Measurements from ENCODE around the gene CACNA1C.
"Not testable (repeated sequence)": the region's sequence is repeated elsewhere in the genome, so short reads cannot be mapped to it uniquely, and the experiment has no call there.

CACNA1C gene

DNA sequence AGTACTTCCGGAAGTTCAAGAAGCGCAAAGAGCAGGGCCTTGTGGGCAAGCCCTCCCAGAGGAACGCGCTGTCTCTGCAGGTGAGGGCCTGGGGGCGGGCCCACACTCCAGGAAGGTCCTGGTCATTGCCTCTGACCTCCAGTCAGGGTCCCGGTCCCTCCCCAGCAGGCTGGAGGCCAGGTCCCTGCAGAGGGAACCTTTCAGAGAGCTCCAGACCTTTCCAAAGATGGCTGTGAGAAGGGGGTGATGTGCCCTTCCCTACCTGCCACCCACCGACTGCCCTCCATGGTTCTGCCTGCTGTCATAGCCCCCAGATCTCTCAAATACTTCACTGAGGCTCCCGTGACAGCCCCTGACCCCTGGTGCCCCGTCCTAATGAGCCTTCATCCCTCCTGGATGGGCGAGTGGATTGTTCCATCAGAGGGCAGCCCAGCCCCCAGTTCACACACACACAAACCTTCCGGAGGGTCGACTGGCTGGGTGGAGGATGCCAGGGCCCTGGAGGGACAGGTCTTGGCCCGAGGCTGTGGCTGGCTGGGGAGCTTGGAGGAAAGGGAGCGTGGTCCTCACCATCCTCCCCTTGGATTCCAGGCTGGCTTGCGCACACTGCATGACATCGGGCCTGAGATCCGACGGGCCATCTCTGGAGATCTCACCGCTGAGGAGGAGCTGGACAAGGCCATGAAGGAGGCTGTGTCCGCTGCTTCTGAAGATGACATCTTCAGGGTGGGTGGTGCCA is 624.5 kb downstream of the CACNA1C start:
- DNase-seq (ENCODE audit: low spot score) = no peak

DNA sequence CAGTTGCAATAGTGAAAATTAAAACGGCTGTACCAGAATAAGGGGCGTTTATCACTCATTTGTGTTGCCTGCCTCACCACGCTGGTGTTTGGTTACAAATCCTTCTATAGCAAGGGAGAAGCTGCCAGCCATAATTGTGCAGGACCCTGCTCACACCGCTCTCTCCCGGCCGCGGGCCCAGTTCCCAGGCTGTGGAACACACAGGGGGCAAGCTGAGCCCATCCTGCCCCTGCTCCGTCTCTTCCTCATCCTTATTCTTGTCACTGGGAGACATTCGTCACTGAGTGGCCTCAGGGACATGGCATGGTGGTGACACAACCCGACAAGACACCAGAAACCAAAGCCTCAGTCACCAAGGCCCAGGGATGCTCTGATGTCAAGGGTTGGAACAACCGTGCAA is 625.6 kb downstream of the CACNA1C start:
- no peak for DNase-seq (ENCODE audit: low spot score)

DNA sequence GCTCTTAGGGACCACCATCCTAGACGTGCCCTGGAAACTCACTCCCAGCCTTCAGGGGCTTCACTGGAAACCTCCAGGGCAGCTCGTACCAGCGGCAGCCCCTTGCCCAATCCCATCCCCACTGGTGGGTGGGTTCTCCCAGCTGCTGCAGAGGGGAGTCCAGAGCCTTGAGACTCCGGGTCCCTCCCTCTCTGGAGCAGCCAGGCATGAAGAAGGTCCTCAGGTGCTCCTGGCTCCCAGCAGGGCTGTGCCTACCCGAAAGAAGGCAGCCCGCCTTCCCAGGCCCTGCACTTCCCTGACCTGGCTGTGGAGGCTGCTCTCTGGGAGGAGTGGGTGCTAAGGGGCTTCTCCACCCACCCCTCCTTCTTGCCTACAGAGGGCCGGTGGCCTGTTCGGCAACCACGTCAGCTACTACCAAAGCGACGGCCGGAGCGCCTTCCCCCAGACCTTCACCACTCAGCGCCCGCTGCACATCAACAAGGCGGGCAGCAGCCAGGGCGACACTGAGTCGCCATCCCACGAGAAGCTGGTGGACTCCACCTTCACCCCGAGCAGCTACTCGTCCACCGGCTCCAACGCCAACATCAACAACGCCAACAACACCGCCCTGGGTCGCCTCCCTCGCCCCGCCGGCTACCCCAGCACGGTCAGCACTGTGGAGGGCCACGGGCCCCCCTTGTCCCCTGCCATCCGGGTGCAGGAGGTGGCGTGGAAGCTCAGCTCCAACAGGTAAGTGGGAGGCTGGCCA is 626.5 kb downstream of the CACNA1C start:
- DNase-seq (ENCODE audit: low spot score) = no peak

DNA sequence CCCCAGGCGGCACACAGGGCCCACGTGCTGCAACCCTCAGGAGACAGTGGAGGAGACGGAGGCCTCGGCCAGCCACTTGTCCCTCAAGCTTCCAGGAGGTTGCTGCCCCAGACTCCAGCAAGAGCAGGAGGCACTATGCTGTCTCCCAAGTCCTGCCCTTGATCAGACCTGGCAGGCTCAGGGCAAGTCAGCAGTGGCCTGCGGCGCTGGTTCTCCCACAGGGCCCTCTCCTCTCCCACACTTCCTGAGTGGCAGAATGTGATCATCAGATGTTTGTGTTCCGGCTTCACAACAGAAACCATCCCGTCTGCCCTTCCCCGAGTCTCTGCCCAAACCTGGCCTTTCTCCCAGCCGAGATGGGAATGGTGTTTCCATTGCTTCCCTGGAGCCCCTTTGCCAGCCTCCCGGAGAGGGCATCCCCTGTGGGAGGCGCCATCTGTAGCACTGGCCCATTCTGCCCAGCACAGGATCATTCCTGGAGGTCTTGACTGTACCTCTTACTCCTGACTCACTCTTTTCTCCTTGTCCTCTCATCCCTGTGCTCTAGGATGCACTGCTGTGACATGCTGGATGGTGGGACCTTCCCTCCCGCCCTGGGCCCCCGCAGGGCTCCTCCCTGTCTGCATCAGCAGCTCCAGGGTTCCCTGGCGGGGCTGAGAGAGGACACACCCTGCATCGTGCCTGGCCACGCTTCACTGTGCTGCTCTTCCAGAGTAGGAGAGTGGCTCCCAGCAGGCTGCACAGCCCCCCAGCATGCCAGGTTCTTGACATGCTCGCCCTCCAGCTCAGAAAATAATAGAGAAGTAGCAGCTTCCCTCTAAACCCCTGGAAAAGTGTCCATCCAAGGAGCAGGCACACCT is 627.3 kb downstream of the CACNA1C start:
- DNase-seq (ENCODE audit: low spot score) = no peak

DNA sequence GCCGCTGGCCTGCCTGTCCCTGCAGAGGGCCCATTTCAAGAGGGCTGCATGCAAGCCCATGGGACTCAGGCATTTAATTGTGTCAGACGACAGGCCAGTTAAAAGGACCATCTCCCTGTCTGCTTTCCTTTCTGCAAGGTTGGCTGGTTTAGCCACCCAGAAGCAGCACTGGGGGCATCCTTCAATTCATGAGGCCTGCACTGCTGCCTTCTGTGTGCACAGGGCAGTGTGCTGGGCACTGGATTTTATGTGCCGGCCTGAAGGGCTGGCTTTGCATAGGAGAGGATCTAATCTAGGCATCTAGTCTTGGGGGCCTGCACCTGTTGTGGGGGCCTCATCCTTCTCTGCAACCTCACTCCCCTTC is 627.9 kb downstream of the CACNA1C start:
- no peak for DNase-seq (ENCODE audit: low spot score)

DNA sequence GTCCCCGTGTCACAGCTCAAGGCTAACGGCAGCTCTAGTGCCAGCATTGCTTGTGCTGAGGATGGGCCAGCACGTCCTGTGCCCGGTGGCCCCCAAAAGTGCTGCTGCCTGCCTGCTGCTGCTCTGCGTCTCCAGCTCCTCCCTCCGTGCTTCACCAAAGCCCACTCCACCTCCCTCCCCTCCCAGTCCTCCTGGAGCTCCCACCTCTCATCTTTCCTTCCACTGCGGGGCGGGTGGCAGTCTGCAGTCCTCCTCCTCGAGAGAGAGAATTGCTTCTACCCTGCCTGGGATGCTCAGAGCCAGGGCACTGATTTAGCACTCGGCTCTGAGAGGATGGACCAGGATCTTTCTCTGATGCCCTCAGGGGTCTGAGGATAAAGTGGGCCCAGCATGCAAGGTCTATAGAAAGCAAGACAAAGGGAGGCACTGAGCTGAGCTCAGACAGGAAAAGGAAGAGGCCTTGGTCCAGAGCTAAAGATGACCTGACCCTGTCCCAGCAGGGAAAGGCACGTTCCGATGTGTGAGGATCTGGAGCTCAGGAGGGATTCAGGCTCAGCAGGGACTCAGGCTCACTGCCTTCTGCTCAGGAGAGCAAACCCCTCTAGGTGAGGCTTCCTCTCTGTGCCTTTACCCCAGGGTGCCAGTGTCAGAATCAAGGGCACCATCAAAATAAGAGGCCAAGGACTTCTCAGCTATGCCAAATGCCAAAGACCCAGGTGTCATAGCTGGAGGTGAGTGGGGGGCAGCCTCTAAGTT is 628.8 kb downstream of the CACNA1C start:
- DNase-seq (ENCODE audit: low spot score) = no peak

DNA sequence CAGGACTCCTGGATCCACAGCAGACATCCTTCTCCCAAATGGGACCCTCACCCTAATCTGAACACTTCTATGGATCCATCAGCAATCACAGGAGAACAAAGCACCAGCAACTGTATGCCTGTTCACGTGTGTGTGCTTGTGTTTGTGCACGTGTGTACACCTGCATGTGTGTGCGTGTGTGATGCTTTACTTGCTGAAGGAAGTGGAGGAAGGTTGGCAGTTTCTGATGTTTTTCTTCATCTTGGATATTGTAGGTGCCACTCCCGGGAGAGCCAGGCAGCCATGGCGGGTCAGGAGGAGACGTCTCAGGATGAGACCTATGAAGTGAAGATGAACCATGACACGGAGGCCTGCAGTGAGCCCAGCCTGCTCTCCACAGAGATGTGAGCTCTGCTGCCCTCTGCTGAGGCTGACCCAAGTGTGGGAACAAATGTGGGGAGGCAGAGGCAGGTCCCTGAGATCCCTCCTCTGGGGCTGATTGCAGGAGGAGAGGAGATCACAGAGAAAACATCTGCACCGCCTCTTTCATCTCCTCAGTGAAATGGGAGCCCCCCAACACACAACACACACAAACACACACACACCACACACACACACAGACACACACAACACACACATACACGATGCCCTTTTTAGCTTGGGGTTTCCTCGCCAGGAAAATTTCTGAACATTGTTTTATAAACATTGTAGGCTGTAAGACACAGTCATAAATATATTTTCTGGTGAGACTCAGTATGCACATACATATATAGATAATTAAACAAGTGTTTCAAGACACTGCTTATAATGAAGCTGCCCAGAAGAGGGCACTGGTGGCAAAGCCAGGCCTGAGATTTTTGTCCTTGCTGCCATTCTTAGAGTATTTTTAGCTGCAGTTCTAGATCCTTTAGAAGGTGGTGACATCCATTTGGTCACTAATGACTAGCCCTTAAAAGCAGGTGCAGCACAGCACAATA is 629.8 kb downstream of the CACNA1C start:
- DNase-seq (ENCODE audit: low spot score) = peak; percentile 59

DNA sequence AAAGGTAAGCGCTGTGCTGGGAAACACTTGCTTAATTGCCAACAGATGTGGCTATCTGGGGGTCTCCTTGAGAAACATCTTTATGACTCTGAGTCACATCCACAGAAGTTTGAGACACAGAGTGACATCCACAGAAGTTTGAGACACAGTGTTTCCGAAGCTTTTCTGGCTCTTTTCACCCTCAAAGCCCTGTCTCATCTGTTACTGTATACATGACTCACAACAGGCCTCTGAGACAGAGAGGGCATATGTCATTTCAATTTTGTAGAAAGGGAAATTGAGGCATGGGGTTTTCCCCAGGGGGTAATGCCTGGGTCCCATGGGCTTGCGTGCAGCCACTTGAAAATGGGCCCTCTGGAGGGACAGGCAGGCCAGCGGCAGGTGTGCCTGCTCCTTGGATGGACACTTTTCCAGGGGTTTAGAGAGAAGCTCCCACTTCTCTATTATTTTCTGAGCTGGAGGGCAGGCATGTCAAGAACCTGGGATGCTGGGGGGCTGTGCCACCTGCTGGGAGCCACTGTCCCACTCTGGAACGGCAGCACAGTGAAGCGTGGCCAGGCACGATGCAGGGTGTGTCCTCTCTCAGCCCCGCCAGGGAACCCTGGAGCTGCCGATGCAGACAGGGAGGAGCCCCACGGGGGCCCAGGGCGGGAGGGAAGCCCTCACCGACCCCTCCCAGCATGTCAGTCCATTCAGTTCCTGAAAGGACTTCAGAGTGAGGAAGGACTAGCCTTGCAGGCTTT is 630.7 kb downstream of the CACNA1C start:
- no peak for DNase-seq (ENCODE audit: low spot score)

DNA sequence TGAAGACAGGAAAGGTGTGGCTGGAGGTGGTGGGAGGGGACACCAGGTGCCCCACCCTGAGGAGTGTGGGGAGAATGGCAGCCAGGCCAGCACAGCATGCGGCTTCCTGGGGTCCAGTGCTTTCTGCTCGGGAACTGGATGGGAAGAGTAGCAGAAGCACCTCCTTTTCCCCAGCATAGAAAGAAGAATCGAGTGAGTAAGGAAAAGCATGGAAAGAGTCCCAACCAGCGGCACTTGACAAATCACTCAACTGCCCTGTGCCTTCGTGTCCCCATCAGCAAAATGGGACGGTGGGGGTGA is 631.2 kb downstream of the CACNA1C start:
- not testable (repeated sequence) for DNase-seq (ENCODE audit: low spot score)

DNA sequence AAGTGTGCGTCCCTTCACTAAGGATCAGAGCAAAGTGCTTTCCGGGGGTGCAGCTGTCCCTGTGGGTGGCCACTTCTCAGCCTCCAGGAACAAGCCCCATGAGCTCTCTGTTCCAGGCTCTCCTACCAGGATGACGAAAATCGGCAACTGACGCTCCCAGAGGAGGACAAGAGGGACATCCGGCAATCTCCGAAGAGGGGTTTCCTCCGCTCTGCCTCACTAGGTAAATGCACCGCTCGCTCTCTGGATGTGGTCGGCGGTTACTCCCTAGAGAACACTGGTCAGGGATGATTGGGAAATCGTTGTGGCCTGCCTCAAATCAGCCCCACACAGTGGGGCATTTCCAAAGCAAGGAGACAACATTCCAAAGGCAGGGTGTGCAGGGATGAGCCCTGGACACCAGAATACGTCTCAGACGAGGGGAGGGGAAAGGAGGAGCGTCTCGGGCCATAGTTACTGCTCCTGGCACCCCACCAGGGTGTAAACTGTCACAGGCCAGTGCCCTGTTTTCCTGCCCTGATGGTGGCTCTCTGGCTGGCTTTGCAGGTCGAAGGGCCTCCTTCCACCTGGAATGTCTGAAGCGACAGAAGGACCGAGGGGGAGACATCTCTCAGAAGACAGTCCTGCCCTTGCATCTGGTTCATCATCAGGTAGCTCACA is 633.0 kb downstream of the CACNA1C start:
- DNase-seq (ENCODE audit: low spot score) = not testable (repeated sequence)

DNA sequence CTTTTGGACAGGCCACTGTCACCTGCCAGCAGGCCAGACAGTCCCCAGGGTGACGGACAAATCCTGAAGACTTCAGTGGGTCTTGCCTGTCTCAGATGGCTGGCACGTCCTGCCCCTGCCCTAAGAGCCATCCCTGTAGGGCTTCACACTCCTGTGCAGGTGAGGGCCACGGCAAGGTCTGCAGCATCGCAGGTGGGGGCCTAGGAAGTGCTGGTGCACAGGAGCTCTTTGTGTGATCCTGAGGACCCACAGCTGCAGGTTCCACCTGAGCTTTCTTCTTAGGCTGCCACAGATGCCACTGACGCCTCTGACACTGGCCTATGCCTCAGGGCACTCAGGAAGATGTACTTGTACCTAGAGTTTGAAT is 633.5 kb downstream of the CACNA1C start:
- no peak for DNase-seq (ENCODE audit: low spot score)

DNA sequence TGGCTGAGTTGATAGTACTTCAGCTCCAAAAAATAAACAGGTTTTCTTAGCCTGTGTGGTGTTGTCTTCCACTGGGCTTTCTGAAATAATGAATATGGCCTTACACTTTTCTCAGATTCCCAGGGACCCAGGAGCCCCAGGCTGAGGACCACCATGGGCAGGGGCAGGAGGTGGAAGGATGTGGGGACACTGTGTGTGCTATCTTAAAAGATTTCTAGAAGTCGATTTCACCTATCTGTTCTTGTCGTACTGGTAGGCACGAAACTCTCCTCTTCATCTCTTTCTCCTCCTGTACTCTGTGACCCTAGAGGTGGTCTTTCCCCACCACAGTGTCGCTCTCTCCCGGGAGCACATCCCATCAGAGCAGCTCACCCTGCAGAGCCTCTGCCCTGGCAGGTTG is 634.3 kb downstream of the CACNA1C start:
- no peak for DNase-seq (ENCODE audit: low spot score)

DNA sequence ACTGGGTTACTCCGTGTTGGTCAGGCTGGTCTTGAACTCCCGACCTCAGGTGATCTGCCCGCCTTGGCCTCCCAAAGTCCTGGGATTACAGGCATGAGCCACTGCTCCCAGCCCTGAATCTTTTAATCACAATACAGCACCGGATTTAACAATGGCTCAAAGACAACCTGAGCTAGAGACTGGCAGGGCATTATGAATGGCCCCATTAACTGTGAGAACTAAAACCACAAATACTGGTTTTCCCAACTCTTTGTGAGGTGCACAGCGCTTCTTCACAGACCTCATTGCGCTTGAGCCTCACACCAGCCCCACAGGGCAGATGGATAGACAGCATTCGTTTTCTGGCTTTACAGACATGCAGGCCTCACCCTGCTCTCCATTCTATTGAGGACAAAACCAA is 634.9 kb downstream of the CACNA1C start:
- DNase-seq (ENCODE audit: low spot score) = no peak

DNA sequence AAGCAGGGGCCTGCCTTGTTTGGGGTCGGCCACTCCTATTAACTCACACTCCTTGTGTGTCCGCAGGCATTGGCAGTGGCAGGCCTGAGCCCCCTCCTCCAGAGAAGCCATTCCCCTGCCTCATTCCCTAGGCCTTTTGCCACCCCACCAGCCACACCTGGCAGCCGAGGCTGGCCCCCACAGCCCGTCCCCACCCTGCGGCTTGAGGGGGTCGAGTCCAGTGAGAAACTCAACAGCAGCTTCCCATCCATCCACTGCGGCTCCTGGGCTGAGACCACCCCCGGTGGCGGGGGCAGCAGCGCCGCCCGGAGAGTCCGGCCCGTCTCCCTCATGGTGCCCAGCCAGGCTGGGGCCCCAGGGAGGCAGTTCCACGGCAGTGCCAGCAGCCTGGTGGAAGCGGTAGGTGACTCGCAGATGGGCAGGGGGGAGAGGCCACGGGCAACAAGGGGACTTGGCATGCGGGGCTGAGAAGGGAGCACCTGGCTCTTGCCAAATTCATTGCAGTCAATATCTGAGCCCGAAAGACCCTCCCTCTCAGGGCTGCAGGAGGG is 635.7 kb downstream of the CACNA1C start:
- DNase-seq (ENCODE audit: low spot score) = no peak

DNA sequence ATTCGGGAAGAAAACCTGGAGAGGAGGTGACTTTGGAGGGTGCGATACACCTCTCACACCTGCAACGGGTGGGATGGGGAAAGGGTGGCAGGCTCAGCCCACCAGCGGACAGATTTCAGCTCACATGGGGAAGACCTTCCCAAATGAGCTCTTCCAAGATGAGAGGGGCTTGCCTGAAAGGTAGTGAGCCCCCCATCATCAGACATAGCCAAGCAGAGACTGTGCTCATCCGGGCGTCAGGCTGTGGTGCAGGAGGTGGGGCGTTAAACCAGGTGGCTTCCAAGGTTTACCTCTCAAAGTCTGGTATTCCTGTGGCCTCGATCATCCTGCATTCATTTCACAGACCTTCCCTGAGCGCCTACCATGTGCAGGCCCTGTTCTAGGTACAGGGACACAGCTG is 636.6 kb downstream of the CACNA1C start:
- no peak for DNase-seq (ENCODE audit: low spot score)

DNA sequence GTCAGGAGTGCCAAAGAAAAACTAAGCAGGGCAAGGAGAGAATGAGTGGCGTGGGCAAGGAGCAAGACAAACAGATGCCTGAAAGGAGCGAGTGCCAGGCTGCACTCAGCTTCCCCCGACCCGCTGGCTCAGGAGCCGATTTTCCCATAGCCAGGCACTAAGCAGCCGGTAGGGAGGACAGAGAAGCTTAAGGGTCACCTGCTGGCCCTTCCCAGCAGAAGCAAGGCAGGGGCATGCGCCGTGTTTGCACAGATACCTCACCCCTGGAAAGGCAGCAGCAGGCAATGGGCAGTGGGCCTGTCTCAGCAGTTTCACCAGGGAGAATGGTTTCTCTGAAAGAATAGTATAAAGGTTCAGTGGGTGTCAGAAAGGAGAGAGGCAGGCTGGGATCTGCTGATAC is 637.1 kb downstream of the CACNA1C start:
- DNase-seq (ENCODE audit: low spot score) = no peak

DNA sequence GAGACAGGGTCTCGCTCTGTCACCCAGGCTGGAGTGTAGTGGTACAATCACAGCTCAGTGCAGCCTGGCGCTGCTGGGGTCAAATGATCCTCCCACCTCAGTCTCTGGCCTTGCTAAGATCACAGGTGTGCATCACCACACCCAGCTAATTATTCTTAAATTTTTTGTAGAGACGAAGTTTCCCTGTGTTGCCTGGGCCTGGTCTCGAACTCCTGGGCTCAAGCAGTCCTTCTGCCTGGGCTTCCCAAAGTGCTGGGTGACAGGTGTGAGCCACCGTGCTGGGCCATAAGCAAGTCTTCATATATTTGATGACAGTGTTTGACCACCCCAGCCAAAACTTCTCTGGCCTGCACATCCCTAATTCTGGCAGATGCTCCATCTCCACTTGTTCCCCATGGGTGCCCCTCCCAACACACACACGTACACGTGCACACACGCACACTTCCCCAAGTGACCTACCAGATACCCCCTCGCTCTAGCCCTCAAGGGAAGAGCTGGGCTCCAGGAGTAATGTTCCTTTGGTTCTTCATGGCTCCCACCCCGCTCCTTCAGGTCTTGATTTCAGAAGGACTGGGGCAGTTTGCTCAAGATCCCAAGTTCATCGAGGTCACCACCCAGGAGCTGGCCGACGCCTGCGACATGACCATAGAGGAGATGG is 637.7 kb downstream of the CACNA1C start:
- no peak for DNase-seq (ENCODE audit: low spot score)

DNA sequence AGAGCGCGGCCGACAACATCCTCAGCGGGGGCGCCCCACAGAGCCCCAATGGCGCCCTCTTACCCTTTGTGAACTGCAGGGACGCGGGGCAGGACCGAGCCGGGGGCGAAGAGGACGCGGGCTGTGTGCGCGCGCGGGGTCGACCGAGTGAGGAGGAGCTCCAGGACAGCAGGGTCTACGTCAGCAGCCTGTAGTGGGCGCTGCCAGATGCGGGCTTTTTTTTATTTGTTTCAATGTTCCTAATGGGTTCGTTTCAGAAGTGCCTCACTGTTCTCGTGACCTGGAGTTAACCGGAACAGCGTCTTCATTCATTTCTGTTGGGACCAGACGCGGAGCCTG is 638.2 kb downstream of the CACNA1C start:
- no peak for DNase-seq (ENCODE audit: low spot score)

All from HuH-7 (cell line).